ENCODE measurements around the gene EGFL6.

Gene EGFL6

DNA sequence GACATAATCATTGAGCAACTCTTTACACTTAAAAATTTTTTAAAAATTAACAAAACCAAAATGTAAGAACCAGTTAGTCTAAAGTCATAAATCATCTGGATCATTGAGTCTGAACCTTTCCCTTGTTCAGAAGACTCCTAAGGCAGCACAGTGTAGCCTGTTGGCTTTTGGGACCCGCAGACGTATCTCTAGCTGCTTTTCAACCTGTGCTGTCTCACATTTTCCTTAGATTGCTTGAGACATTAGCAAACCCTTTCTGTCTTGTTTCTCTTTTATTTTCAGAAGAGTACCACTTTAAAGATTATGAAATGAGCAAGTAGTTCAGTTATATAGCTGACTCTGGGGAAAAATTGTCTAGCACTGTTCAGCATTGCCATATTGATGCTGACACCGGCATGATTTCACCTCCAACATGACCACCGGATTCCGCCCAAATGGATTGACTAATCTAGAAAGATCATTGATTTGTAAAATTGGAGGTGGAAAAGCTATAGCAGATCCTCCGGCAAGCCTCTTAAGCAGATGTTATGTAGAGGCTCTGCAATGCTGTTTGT, 92.4 kb downstream of the EGFL6 start:
- H3K27ac ChIP-seq = no peak overlapping the region
- TF ChIP-seq CTCF (IDR thresholded peaks at IDR 0.05) = no peak
- no peak for TF ChIP-seq ZFX (IDR thresholded peaks at IDR 0.05; ENCODE audit: borderline replicate concordance)

DNA sequence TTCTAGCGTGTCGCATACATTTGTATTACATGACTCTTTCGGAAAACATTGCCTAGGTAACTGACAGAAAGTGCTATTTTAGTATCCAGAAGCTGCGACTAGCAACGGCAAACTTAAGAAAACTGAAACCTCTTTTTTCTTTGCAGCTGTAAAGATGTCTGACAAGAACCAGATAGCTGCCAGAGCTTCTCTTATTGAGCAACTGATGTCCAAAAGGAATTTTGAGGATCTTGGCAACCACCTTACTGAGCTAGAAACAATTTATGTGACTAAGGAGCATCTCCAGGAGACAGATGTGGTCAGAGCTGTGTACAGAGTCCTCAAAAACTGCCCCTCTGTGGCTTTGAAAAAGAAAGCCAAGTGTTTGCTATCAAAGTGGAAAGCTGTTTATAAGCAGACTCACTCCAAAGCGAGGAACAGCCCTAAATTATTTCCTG, 93.0 kb downstream of the EGFL6 start:
- TF ChIP-seq CTCF (IDR thresholded peaks at IDR 0.05) = no peak
- no peak for TF ChIP-seq ZFX (IDR thresholded peaks at IDR 0.05; ENCODE audit: borderline replicate concordance)

GRCh38 chrX:13664020-13664419, 94.6 kb downstream of the EGFL6 start:
- no peak for TF ChIP-seq ZFX (IDR thresholded peaks at IDR 0.05; ENCODE audit: borderline replicate concordance)
- TF ChIP-seq CTCF (IDR thresholded peaks at IDR 0.05) = no peak
- H3K27ac ChIP-seq = no peak overlapping the region

More for the DNA sequence above, 93.0 kb downstream of the EGFL6 start:
- H3K27ac ChIP-seq = no peak overlapping the region

GRCh38 chrX:13666836-13667235, 97.4 kb downstream of the EGFL6 start:
- H3K27ac ChIP-seq = no peak overlapping the region; the same call in 1 of the 2 replicates
- no peak for TF ChIP-seq ZFX (IDR thresholded peaks at IDR 0.05; ENCODE audit: borderline replicate concordance)
- no peak for TF ChIP-seq CTCF (IDR thresholded peaks at IDR 0.05)

DNA sequence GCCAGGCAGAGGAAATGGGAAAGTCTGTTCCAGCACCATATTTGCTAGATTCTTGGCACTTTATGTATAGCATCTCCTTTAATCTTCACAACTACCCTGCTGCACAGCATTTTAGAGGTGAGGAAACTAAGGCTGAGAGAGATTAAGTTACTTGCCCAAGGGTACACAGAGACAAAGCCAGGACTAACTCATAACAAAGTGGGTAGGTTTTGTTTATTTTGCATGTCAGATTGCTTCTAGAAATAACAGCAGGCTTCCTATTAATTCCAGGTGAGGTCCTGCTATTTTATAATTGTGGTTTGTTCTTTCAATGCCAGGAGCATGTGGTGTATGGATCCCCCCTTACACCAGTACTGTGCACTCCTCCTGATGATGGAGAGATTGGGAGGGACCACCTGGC, 98.5 kb downstream of the EGFL6 start:
- H3K27ac ChIP-seq = peak overlapping the region; percentile 75
- no peak for TF ChIP-seq CTCF (IDR thresholded peaks at IDR 0.05)
- TF ChIP-seq ZFX (IDR thresholded peaks at IDR 0.05; ENCODE audit: borderline replicate concordance) = no peak

DNA sequence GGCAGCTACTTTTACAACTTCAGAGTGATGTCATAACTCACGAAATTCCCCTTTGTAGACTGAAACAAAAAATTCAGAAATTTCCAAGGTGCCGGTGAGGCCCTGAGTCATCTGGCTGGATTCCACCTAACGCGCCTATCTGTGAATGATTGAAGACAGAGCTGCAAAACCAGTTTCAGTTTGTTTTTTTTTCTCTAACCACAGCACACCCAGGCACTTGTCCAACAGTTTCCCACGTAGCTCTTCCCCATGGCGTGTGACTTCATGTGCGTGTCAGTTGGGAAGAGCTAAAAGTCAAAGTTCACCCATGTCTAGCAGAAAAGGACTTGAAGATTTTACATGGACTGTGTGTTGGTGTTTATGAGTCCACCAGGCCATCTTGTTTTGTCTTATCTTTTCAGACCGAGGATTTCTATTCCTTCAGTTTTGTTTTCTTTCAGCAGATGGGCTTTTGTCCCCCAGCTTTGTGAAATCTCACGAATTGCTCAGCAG, 99.9 kb downstream of the EGFL6 start:
- TF ChIP-seq CTCF (IDR thresholded peaks at IDR 0.05) (no peak), ZFX (IDR thresholded peaks at IDR 0.05; ENCODE audit: borderline replicate concordance) (no peak)
- peak overlapping the region; percentile 75 for H3K27ac ChIP-seq

DNA sequence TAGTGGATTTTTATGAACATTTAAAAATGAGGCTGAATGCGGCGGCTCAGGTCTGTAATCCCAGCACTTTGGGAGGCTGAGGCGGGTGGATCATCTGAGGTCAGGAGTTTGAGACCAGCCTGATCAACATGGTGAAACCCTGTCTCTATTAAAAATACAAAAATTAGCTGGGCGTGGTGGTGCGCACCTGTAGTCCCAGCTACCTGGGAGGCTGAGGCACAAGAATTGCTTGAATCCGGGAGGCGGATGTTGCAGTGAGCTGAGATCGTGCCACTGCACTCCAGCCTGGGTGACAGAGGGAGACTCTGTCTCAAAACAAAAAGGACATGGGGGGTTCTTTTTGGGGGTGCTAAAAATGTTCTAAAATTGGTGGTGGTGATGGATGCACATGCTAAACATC, 100.4 kb downstream of the EGFL6 start:
- H3K27ac ChIP-seq = peak overlapping the region; percentile 75

GRCh38 chrX:13670197-13670596, 100.8 kb downstream of the EGFL6 start:
- no peak overlapping the region for H3K27ac ChIP-seq
- no peak for TF ChIP-seq ZFX (IDR thresholded peaks at IDR 0.05; ENCODE audit: borderline replicate concordance)
- TF ChIP-seq CTCF (IDR thresholded peaks at IDR 0.05) = no peak
